Measurements from ENCODE around the gene SMAP2. TPM values are rescaled to one million over a fixed set of nuclear protein-coding genes. Genes with fewer than 3 reads are reported as not detected.
A peak's percentile ranks its signal among the peaks of the same experiment; 100 is the strongest.

SMAP2 gene
- total RNA-seq, 1 donor from 2014 or later = 15.5 TPM

GRCh38 chr1:40389871-40390560 lies 16.5 kb downstream of the SMAP2 start:
- no peak overlapping the region for H3K4me3 Mint-ChIP-seq (ENCODE audit: unreplicated experiment)

GRCh38 chr1:40390857-40391256 lies 17.3 kb downstream of the SMAP2 start:
- no peak overlapping the region for H3K27ac Mint-ChIP-seq (ENCODE audit: unreplicated experiment)
- H3K4me1 Mint-ChIP-seq (ENCODE audit: low read depth) = peaks cover 45% of the 10 kb centered on the region

More at GRCh38 chr1:40389871-40390560, 16.5 kb downstream of the SMAP2 start:
- Mint-ChIP-seq H3K9me3 (ENCODE audit: low read depth) (no peaks in the 10 kb centered on the region), H3K27me3 (ENCODE audit: low read depth) (no peaks in the 10 kb centered on the region), H3K36me3 (ENCODE audit: low read depth) (peaks cover 4% of the 10 kb centered on the region), H3K27ac (ENCODE audit: unreplicated experiment) (no peak overlapping the region), H3K4me1 (ENCODE audit: low read depth) (peaks cover 46% of the 10 kb centered on the region)
- TF ChIP-seq CTCF (IDR thresholded peaks at IDR 0.05) = no peak
- no peak for DNase-seq (ENCODE audit: low spot score)

GRCh38 chr1:40391688-40392145 lies 18.2 kb downstream of the SMAP2 start:
- Mint-ChIP-seq H3K36me3 (ENCODE audit: low read depth) (peaks cover 4% of the 10 kb centered on the region), H3K4me3 (ENCODE audit: unreplicated experiment) (no peak overlapping the region), H3K9me3 (ENCODE audit: low read depth) (no peaks in the 10 kb centered on the region), H3K27me3 (ENCODE audit: low read depth) (no peaks in the 10 kb centered on the region), H3K27ac (ENCODE audit: unreplicated experiment) (no peak overlapping the region), H3K4me1 (ENCODE audit: low read depth) (peaks cover 39% of the 10 kb centered on the region)
- DNase-seq (ENCODE audit: low spot score) = no peak
- no peak for TF ChIP-seq CTCF (IDR thresholded peaks at IDR 0.05)

More at GRCh38 chr1:40390857-40391256, 17.3 kb downstream of the SMAP2 start:
- Mint-ChIP-seq H3K27me3 (ENCODE audit: low read depth) (no peaks in the 10 kb centered on the region), H3K36me3 (ENCODE audit: low read depth) (peaks cover 4% of the 10 kb centered on the region), H3K4me3 (ENCODE audit: unreplicated experiment) (no peak overlapping the region), H3K9me3 (ENCODE audit: low read depth) (no peaks in the 10 kb centered on the region)
- no peak for TF ChIP-seq CTCF (IDR thresholded peaks at IDR 0.05)
- DNase-seq (ENCODE audit: low spot score) = no peak

GRCh38 chr1:40392221-40392620 lies 18.7 kb downstream of the SMAP2 start:
- H3K36me3 Mint-ChIP-seq (ENCODE audit: low read depth) = peaks cover 4% of the 10 kb centered on the region
- no peaks in the 10 kb centered on the region for H3K27me3 Mint-ChIP-seq (ENCODE audit: low read depth)
- no peak for DNase-seq (ENCODE audit: low spot score)
- peaks cover 39% of the 10 kb centered on the region for H3K4me1 Mint-ChIP-seq (ENCODE audit: low read depth)
- no peak overlapping the region for H3K4me3 Mint-ChIP-seq (ENCODE audit: unreplicated experiment)
- no peaks in the 10 kb centered on the region for H3K9me3 Mint-ChIP-seq (ENCODE audit: low read depth)
- TF ChIP-seq CTCF (IDR thresholded peaks at IDR 0.05) = no peak
- no peak overlapping the region for H3K27ac Mint-ChIP-seq (ENCODE audit: unreplicated experiment)

- H3K27ac Mint-ChIP-seq (ENCODE audit: unreplicated experiment) = peak overlapping the region; percentile 60
Observed at GRCh38 chr1:40393173-40393572, 19.6 kb downstream of the SMAP2 start.

More at GRCh38 chr1:40393173-40393572, 19.6 kb downstream of the SMAP2 start:
- H3K27me3 Mint-ChIP-seq (ENCODE audit: low read depth) = no peaks in the 10 kb centered on the region
- no peaks in the 10 kb centered on the region for H3K9me3 Mint-ChIP-seq (ENCODE audit: low read depth)
- peaks cover 4% of the 10 kb centered on the region for H3K36me3 Mint-ChIP-seq (ENCODE audit: low read depth)
- DNase-seq (ENCODE audit: low spot score) = no peak
- H3K4me1 Mint-ChIP-seq (ENCODE audit: low read depth) = peaks cover 39% of the 10 kb centered on the region
- H3K4me3 Mint-ChIP-seq (ENCODE audit: unreplicated experiment) = no peak overlapping the region
- no peak for TF ChIP-seq CTCF (IDR thresholded peaks at IDR 0.05)

Data from chondrocyte (in vitro differentiated cells).